Measurements from ENCODE around the gene CENPF.

GRCh38 chr1:214633686-214634085 lies 30.7 kb downstream of the CENPF start:
- TF ChIP-seq, protein P1, sequence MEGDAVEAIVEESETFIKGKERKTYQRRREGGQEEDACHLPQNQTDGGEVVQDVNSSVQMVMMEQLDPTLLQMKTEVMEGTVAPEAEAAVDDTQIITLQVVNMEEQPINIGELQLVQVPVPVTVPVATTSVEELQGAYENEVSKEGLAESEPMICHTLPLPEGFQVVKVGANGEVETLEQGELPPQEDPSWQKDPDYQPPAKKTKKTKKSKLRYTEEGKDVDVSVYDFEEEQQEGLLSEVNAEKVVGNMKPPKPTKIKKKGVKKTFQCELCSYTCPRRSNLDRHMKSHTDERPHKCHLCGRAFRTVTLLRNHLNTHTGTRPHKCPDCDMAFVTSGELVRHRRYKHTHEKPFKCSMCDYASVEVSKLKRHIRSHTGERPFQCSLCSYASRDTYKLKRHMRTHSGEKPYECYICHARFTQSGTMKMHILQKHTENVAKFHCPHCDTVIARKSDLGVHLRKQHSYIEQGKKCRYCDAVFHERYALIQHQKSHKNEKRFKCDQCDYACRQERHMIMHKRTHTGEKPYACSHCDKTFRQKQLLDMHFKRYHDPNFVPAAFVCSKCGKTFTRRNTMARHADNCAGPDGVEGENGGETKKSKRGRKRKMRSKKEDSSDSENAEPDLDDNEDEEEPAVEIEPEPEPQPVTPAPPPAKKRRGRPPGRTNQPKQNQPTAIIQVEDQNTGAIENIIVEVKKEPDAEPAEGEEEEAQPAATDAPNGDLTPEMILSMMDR (IDR thresholded peaks at IDR 0.05; ENCODE audit: borderline replicate concordance, extremely low read depth, low read length, poor library complexity, severe bottlenecking): no peak
- TF ChIP-seq EZH2 (IDR thresholded peaks at IDR 0.05; ENCODE audit: borderline replicate concordance, low read depth, low read length, severe bottlenecking): no peak
